ENCODE measurements around the gene CACHD1.

DNA sequence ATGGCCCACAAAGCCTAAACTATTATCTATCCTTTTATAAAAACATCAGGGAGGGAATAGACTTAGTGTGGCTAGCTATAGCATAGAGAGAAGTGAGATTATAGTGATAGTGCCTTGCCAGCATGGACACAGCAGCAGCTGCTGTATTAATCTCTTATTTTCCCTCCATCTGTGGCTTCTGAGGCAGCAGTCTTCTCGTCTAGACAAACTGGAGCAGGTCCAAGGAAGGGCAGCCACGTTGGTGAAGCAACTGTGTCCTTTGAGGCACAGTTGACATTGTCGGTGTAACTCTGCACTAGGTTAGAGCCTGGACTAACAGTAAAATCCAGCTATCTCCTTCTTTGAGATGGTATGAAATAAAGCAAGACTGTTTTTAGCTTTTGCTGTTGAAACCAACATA, 131.3 kb downstream of the CACHD1 start:
- TF ChIP-seq, protein P1, sequence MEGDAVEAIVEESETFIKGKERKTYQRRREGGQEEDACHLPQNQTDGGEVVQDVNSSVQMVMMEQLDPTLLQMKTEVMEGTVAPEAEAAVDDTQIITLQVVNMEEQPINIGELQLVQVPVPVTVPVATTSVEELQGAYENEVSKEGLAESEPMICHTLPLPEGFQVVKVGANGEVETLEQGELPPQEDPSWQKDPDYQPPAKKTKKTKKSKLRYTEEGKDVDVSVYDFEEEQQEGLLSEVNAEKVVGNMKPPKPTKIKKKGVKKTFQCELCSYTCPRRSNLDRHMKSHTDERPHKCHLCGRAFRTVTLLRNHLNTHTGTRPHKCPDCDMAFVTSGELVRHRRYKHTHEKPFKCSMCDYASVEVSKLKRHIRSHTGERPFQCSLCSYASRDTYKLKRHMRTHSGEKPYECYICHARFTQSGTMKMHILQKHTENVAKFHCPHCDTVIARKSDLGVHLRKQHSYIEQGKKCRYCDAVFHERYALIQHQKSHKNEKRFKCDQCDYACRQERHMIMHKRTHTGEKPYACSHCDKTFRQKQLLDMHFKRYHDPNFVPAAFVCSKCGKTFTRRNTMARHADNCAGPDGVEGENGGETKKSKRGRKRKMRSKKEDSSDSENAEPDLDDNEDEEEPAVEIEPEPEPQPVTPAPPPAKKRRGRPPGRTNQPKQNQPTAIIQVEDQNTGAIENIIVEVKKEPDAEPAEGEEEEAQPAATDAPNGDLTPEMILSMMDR (IDR thresholded peaks at IDR 0.05), result no peak
- TF ChIP-seq POLR2AphosphoS5 (IDR thresholded peaks at IDR 0.05; ENCODE audit: low read depth, low read length), result no peak
- TF ChIP-seq, protein P2, sequence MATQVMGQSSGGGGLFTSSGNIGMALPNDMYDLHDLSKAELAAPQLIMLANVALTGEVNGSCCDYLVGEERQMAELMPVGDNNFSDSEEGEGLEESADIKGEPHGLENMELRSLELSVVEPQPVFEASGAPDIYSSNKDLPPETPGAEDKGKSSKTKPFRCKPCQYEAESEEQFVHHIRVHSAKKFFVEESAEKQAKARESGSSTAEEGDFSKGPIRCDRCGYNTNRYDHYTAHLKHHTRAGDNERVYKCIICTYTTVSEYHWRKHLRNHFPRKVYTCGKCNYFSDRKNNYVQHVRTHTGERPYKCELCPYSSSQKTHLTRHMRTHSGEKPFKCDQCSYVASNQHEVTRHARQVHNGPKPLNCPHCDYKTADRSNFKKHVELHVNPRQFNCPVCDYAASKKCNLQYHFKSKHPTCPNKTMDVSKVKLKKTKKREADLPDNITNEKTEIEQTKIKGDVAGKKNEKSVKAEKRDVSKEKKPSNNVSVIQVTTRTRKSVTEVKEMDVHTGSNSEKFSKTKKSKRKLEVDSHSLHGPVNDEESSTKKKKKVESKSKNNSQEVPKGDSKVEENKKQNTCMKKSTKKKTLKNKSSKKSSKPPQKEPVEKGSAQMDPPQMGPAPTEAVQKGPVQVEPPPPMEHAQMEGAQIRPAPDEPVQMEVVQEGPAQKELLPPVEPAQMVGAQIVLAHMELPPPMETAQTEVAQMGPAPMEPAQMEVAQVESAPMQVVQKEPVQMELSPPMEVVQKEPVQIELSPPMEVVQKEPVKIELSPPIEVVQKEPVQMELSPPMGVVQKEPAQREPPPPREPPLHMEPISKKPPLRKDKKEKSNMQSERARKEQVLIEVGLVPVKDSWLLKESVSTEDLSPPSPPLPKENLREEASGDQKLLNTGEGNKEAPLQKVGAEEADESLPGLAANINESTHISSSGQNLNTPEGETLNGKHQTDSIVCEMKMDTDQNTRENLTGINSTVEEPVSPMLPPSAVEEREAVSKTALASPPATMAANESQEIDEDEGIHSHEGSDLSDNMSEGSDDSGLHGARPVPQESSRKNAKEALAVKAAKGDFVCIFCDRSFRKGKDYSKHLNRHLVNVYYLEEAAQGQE (IDR thresholded peaks at IDR 0.05; ENCODE audit: insufficient read depth in 1 of 2, low read depth in 2 of 2, low read length in 1 of 2), result no peak
